Thoracic aorta (tissue), 2 donors: ENCODE data around the gene CORT. TPM values are rescaled to one million over a fixed set of nuclear protein-coding genes. Genes with fewer than 3 reads are reported as not detected.

Source experiments
- ATAC-seq: fragments of 150-250 bp; one replicate; pipeline ENCODE4 v1.8.0; 2017; ENCODE audit warnings: low read depth; ENCODE audit not compliant: insufficient number of reproducible peaks, low FRiP score
- DNase-seq: peaks from one replicate; pipeline ENCODE4 v3.0.0-alpha.2; 2020; ENCODE audit warnings: low spot score
- H3K27ac ChIP-seq, 2 donors: fragments of 200-600 bp; sonication (generic); 1 replicate in 1 of 2; 2 replicates in 1 of 2; pipeline ENCODE4 v1.5.1; 2016; ENCODE audit warnings: mild to moderate bottlenecking in 2 of 2, moderate library complexity in 2 of 2
- H3K27me3 ChIP-seq: fragments of 200-600 bp; sonication (generic); replicated peaks from 2 replicates; pipeline ENCODE4 v1.6.0; 2016; ENCODE audit warnings: mild to moderate bottlenecking; ENCODE audit not compliant: insufficient read depth
- H3K36me3 ChIP-seq: fragments of 200-600 bp; sonication (generic); one replicate; pipeline ENCODE4 v1.5.1; 2016
- H3K4me1 ChIP-seq, 2 donors: fragments of 200-600 bp; sonication (generic); 1 replicate in 1 of 2; 2 replicates in 1 of 2; pipeline versions ENCODE4 v1.5.1 to v1.6.0; 2016; ENCODE audit warnings: low read depth in 2 of 2, mild to moderate bottlenecking in 1 of 2; ENCODE audit not compliant: control insufficient read depth in 1 of 2
- H3K4me3 ChIP-seq: fragments of 200-600 bp; sonication (generic); 2 replicates; pipeline ENCODE4 v1.5.1; 2016; ENCODE audit warnings: mild to moderate bottlenecking
- H3K9me3 ChIP-seq: fragments of 200-600 bp; sonication (generic); 2 replicates; pipeline ENCODE4 v1.5.1; 2016
- CTCF ChIP-seq: fragments of 200-600 bp; sonication (generic); IDR thresholded peaks from one replicate; pipeline ENCODE4 v1.5.1; 2019; ENCODE audit warnings: antibody characterized with exemption
- total RNA-seq, 2 donors: library from RNA; depleted of rRNA; stranded (reverse); fragments of >200 nt; gene quantifications; one replicate each; pipeline versions ENCODE4 v1.1.0 to v1.2.3, GENCODE V29; 2016

Gene CORT
- total RNA-seq, 2 donors from 2014 or later = not detected

GRCh38 chr1:10428984-10429383 is 20.8 kb upstream of the CORT start:
- no peak for TF ChIP-seq CTCF
- Histone ChIP-seq H3K27me3 (no peaks in the 10 kb centered on the region), H3K27ac (no peak overlapping the region), H3K36me3 (no peaks in the 10 kb centered on the region), H3K4me3 (no peak overlapping the region), H3K4me1 (peaks cover 4 to 14% of the 10 kb centered on the region in 2 donors), H3K9me3 (no peaks in the 10 kb centered on the region)
- ATAC-seq (no peak), DNase-seq (no peak)

- Histone ChIP-seq H3K4me1 (peaks cover 4 to 14% of the 10 kb centered on the region in 2 donors), H3K4me3 (peak overlapping the region; percentile 88), H3K36me3 (no peaks in the 10 kb centered on the region), H3K27me3 (no peaks in the 10 kb centered on the region), H3K9me3 (no peaks in the 10 kb centered on the region), H3K27ac (no peak overlapping the region)
- no peak for TF ChIP-seq CTCF
- DNase-seq (no peak), ATAC-seq (peak; percentile 71)
Measured at GRCh38 chr1:10429868-10430215, 20.0 kb upstream of the CORT start.

GRCh38 chr1:10430216-10431069 is 19.4 kb upstream of the CORT start, which contains the start of gene CENPS:
TSS of gene CENPS (plus strand) at chr1:10430433. CDS start at chr1:10430518, 85 bp downstream.
- H3K4me3 ChIP-seq = peak within 1 kb of the TSS; percentile 88
- ATAC-seq (peak; percentile 90), DNase-seq (peak; percentile 51)
- peak within 1 kb of the TSS in 1 of 2 donors; percentile 19 for H3K27ac ChIP-seq
- TF ChIP-seq CTCF = peak; percentile 98
- no peaks in the 10 kb centered on the region for H3K9me3 ChIP-seq
- H3K4me1 ChIP-seq = peaks cover 4 to 14% of the 10 kb centered on the region in 2 donors
- H3K36me3 ChIP-seq = no peaks in the 10 kb centered on the region
- H3K27me3 ChIP-seq = no peaks in the 10 kb centered on the region

GRCh38 chr1:10431070-10431730 is 18.6 kb upstream of the CORT start:
- no peak for ATAC-seq
- peaks cover 4 to 14% of the 10 kb centered on the region in 2 donors for H3K4me1 ChIP-seq
- H3K36me3 ChIP-seq = no peaks in the 10 kb centered on the region
- no peak for DNase-seq
- peak overlapping the region; percentile 88 for H3K4me3 ChIP-seq
- no peaks in the 10 kb centered on the region for H3K27me3 ChIP-seq
- no peak for TF ChIP-seq CTCF
- no peaks in the 10 kb centered on the region for H3K9me3 ChIP-seq
- peak overlapping the region in 1 of 2 donors; percentile 19 for H3K27ac ChIP-seq
